DOHH2 (cell line): ENCODE data around the gene ARHGAP35.
A peak's percentile ranks its signal among the peaks of the same experiment; 100 is the strongest.
"Not testable (repeated sequence)": the region's sequence is repeated elsewhere in the genome, so short reads cannot be mapped to it uniquely, and the experiment has no call there.

ENCODE experiments used
- H3F3A ChIP-seq: fragments of 200-600 bp; sonication (generic), shearing (Covaris generic); 2 replicates; pipeline ENCODE4 v1.6.0; 2016; ENCODE audit warnings: antibody characterized with exemption, mild to moderate bottlenecking; ENCODE audit not compliant: control insufficient read depth, insufficient read depth
- H3K27ac ChIP-seq: fragments of 200-600 bp; sonication (generic); 2 replicates; pipeline ENCODE4 v1.5.1; 2014; ENCODE audit warnings: low read depth, mild to moderate bottlenecking, low read length, moderate library complexity
- H3K27me3 ChIP-seq: fragments of 200-600 bp; sonication (generic); 2 replicates; pipeline ENCODE4 v1.6.1; 2014; ENCODE audit warnings: mild to moderate bottlenecking, low read length, mixed read lengths; ENCODE audit not compliant: control insufficient read depth
- H3K36me3 ChIP-seq: fragments of 200-600 bp; sonication (generic); 2 replicates; pipeline ENCODE4 v1.6.1; 2014; ENCODE audit warnings: mild to moderate bottlenecking, low read length, moderate library complexity, mixed read lengths; ENCODE audit not compliant: control insufficient read depth
- H3K4me1 ChIP-seq: fragments of 200-600 bp; sonication (generic); 2 replicates; pipeline ENCODE4 v1.6.1; 2014; ENCODE audit warnings: mild to moderate bottlenecking, low read length, mixed read lengths; ENCODE audit not compliant: control insufficient read depth
- H3K4me2 ChIP-seq: fragments of 200-600 bp; sonication (generic); 2 replicates; pipeline ENCODE4 v1.6.0; 2014; ENCODE audit warnings: mild to moderate bottlenecking, low read length, moderate library complexity
- H3K4me3 ChIP-seq: fragments of 200-600 bp; sonication (generic); 2 replicates; pipeline ENCODE4 v1.5.1; 2014; ENCODE audit warnings: mild to moderate bottlenecking, low read length, mixed read lengths
- H3K79me2 ChIP-seq: fragments of 200-600 bp; sonication (generic); 2 replicates; pipeline ENCODE4 v1.6.1; 2014; ENCODE audit warnings: mild to moderate bottlenecking, low read length, mixed read lengths; ENCODE audit not compliant: control insufficient read depth
- H3K9me2 ChIP-seq: fragments of 200-600 bp; sonication (generic); replicated peaks from 2 replicates; pipeline ENCODE4 v1.6.1; 2014; ENCODE audit warnings: mild to moderate bottlenecking, low read length, mixed read lengths; ENCODE audit not compliant: control insufficient read depth
- H3K9me3 ChIP-seq: fragments of 200-600 bp; sonication (generic); 2 replicates; pipeline ENCODE4 v1.6.1; 2014; ENCODE audit warnings: antibody characterized with exemption, low read length, mixed read lengths; ENCODE audit not compliant: control insufficient read depth, insufficient read depth
- H4K20me1 ChIP-seq: fragments of 200-600 bp; sonication (generic); 2 replicates; pipeline ENCODE4 v1.6.0; 2014; ENCODE audit warnings: low read depth, mild to moderate bottlenecking, antibody characterized with exemption, low read length, moderate library complexity; ENCODE audit not compliant: control insufficient read depth, insufficient read depth
- CTCF ChIP-seq: fragments of 200-600 bp; sonication (generic); IDR thresholded peaks from one replicate; pipeline ENCODE4 v1.5.1; 2014; ENCODE audit warnings: antibody characterized with exemption, mild to moderate bottlenecking, low read depth, low read length; ENCODE audit not compliant: poor library complexity, severe bottlenecking
- EZH2phosphoT487 ChIP-seq: fragments of 200-600 bp; sonication (generic); IDR thresholded peaks from 2 replicates; pipeline ENCODE4 v1.6.1; 2017; ENCODE audit warnings: borderline replicate concordance, mild to moderate bottlenecking, antibody characterized with exemption, low read length, moderate library complexity, mixed read lengths

ARHGAP35 gene

DNA sequence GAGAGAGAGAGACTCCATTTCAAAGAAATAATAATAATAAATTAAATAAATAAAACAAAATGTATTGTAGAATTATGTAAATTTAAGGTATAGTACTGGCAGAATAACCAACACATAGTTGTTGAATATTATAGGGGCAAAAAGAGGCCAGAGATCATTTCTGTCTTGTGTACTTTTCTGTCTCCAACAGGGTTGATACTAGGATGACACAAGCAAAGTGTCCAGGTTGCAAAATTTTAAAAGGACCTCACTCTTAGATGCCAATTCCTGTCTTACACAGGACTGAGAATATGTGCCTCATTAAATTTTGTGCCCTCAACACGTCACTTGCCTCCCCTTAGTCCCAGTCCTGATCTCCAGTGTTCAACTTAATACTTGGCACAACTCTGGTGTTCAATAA lies 8.0 kb upstream of the ARHGAP35 start:
- no peaks in the 10 kb centered on the region for H3K27me3 ChIP-seq
- peaks cover under 1% of the 10 kb centered on the region; the same call in 1 of the 2 replicates for H3K36me3 ChIP-seq
- H3F3A ChIP-seq: no peaks in the 10 kb centered on the region
- H3K27ac ChIP-seq: no peak overlapping the region
- H3K4me2 ChIP-seq: no peak overlapping the region
- H4K20me1 ChIP-seq: no peaks in the 10 kb centered on the region; the same call in 1 of the 2 replicates
- H3K4me3 ChIP-seq: no peak overlapping the region
- peaks cover 26% of the 10 kb centered on the region for H3K79me2 ChIP-seq
- TF ChIP-seq EZH2phosphoT487 (no peak), CTCF (no peak)
- H3K4me1 ChIP-seq: peaks cover 26% of the 10 kb centered on the region
- no peaks in the 10 kb centered on the region for H3K9me2 ChIP-seq
- no peaks in the 10 kb centered on the region for H3K9me3 ChIP-seq

- not testable (repeated sequence) for H4K20me1 ChIP-seq, H3K9me3 ChIP-seq, H3K4me3 ChIP-seq, H3F3A ChIP-seq, H3K9me2 ChIP-seq, H3K27me3 ChIP-seq, H3K36me3 ChIP-seq, H3K4me2 ChIP-seq, H3K27ac ChIP-seq
- peaks cover 18% of the 10 kb centered on the region for H3K79me2 ChIP-seq
- H3K4me1 ChIP-seq: peaks cover 30% of the 10 kb centered on the region
These were observed 6.1 kb upstream of the ARHGAP35 start for GRCh38 chr19:46854698-46855097.

DNA sequence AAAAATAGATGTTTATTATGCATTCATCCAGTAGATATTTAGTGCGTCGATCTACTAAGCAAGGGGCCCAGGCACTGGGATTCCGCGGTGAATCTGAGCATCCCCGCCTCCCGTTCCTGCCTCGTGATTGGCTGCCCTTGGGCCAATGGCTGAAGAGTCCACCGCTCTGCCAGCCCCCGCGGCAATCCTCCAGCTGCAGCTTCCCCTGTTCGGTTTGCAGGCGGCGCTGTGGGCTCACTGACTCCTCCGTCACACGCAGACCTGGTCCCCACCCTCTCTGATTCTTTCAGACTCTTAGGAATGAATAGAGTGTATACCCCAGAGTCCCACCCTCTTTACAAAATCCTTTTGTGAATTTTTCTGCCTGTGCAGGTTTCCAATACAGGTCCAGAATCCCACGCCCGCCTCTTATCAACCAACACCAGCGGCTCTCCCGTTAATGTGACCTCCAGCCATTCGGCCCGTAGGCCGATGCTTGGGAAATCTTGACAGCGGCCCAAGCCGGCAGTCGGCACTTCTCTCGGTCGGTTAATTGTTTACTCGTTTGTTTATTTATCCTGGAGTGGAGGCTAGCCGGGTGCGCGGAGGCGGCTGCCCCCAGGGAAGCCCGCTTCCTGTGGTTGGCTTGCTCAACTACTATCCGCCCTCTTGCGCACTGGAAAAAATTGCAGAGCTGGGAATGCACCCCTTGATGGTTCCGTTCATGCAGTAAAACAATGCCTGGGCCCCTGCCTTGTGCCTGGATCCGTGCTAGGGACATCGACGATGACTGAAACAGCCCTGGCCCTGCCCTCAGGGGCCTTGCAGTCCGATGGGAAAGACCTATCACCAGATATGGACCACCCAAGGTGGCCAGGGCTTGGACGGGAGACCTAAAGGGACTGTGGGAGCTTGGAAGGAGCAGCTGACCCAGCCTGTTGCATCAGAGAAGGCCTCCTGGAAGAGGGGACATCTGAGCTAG lies 4.5 kb upstream of the ARHGAP35 start:
- Histone ChIP-seq H3K4me1 (peaks cover 29% of the 10 kb centered on the region), H3K4me3 (peak overlapping the region; percentile 71), H3K4me2 (peak overlapping the region; percentile 92), H3F3A (peaks cover 6% of the 10 kb centered on the region; the same call in 1 of the 2 replicates), H3K9me3 (no peaks in the 10 kb centered on the region), H4K20me1 (no peaks in the 10 kb centered on the region), H3K79me2 (peaks cover 13% of the 10 kb centered on the region), H3K27ac (no peak overlapping the region), H3K27me3 (no peaks in the 10 kb centered on the region), H3K36me3 (no peaks in the 10 kb centered on the region; the same call in 1 of the 2 replicates), H3K9me2 (no peaks in the 10 kb centered on the region)
- TF ChIP-seq EZH2phosphoT487 (no peak), CTCF (peak; percentile 85)

GRCh38 chr19:46859637-46860124 lies 1.1 kb upstream of the ARHGAP35 start:
- Histone ChIP-seq H3K27ac (peak overlapping the region; percentile 95), H3K4me3 (peak overlapping the region; percentile 91), H3K27me3 (no peaks in the 10 kb centered on the region), H3K4me1 (peaks cover 54% of the 10 kb centered on the region), H3K9me2 (no peaks in the 10 kb centered on the region), H3K36me3 (peaks cover 13% of the 10 kb centered on the region; the same call in 1 of the 2 replicates), H3K9me3 (no peaks in the 10 kb centered on the region), H4K20me1 (peaks cover 12% of the 10 kb centered on the region; the same call in 1 of the 2 replicates), H3K79me2 (peaks cover 46% of the 10 kb centered on the region), H3K4me2 (peak overlapping the region; percentile 93), H3F3A (peaks cover 6% of the 10 kb centered on the region; the same call in 1 of the 2 replicates)
- no peak for TF ChIP-seq EZH2phosphoT487
- no peak for TF ChIP-seq CTCF
